GM12891 (cell line): Measurements from ENCODE around the gene GAL3ST1.

Experiments
- DNase-seq: peaks from one replicate; pipeline ENCODE4 v3.0.0; 2011; ENCODE audit warnings: low spot score; ENCODE audit not compliant: insufficient read length
- FAIRE-seq: peaks from 2 replicates; lab custom pipeline; 2011; peaks lifted over from hg19 to GRCh38; lab: Jason Lieb, UNC
- PAX5 ChIP-seq: IDR thresholded peaks from 2 replicates; pipeline ENCODE4 v1.6.1; 2011; ENCODE audit warnings: low read length, moderate library complexity, mild to moderate bottlenecking; ENCODE audit not compliant: insufficient read depth, severe bottlenecking
- POLR2A ChIP-seq: IDR thresholded peaks from 2 replicates; pipeline ENCODE4 v1.6.1; 2011; ENCODE audit warnings: low read depth, low read length, control low read depth
- POLR2AphosphoS5 ChIP-seq: IDR thresholded peaks from 2 replicates; pipeline ENCODE4 v1.6.1; 2011; ENCODE audit warnings: low read depth, low read length, control low read depth
- POU2F2 ChIP-seq: IDR thresholded peaks from 2 replicates; pipeline ENCODE4 v1.6.1; 2011; ENCODE audit warnings: low read depth, mild to moderate bottlenecking, control low read depth, low read length, moderate library complexity
- SPI1 ChIP-seq: IDR thresholded peaks from 2 replicates; pipeline ENCODE4 v1.6.1; 2011; ENCODE audit warnings: low read depth, low read length, control low read depth
- TAF1 ChIP-seq: IDR thresholded peaks from 2 replicates; pipeline ENCODE4 v1.6.1; 2011; ENCODE audit warnings: low read depth, low read length, control low read depth

Gene GAL3ST1

GRCh38 chr22:30539368-30539767 lies 35.1 kb downstream of the GAL3ST1 start:
- FAIRE-seq: no peak
- TF ChIP-seq TAF1: no peak
- no peak for TF ChIP-seq POU2F2
- no peak for TF ChIP-seq SPI1
- TF ChIP-seq POLR2A: no peak
- no peak for TF ChIP-seq PAX5
- TF ChIP-seq POLR2AphosphoS5: no peak
- DNase-seq: no peak

- TF ChIP-seq POLR2AphosphoS5 (no peak), POU2F2 (no peak), PAX5 (no peak), TAF1 (no peak), POLR2A (no peak), SPI1 (no peak)
- no peak for FAIRE-seq
- no peak for DNase-seq
These were observed 36.2 kb downstream of the GAL3ST1 start for GRCh38 chr22:30538280-30538679.

GRCh38 chr22:30537083-30537731 lies 37.3 kb downstream of the GAL3ST1 start:
- FAIRE-seq: no peak
- no peak for TF ChIP-seq POLR2AphosphoS5
- no peak for TF ChIP-seq POLR2A
- no peak for TF ChIP-seq TAF1
- TF ChIP-seq PAX5: no peak
- no peak for TF ChIP-seq POU2F2
- no peak for TF ChIP-seq SPI1
- DNase-seq: no peak

- FAIRE-seq: no peak
- no peak for DNase-seq
- TF ChIP-seq POLR2A (no peak), TAF1 (no peak)
These were observed 39.3 kb downstream of the GAL3ST1 start for GRCh38 chr22:30535182-30535581.

- DNase-seq (no peak), FAIRE-seq (no peak)
- no peak for TF ChIP-seq SPI1
- TF ChIP-seq PAX5: no peak
These were observed 42.5 kb downstream of the GAL3ST1 start for GRCh38 chr22:30531651-30532608.

GRCh38 chr22:30526656-30527055 lies 47.8 kb downstream of the GAL3ST1 start:
- no peak for FAIRE-seq
- TF ChIP-seq SPI1: no peak
- no peak for TF ChIP-seq POU2F2
- no peak for TF ChIP-seq TAF1
- no peak for TF ChIP-seq POLR2A
- no peak for TF ChIP-seq PAX5
- no peak for TF ChIP-seq POLR2AphosphoS5
- no peak for DNase-seq

- DNase-seq (no peak), FAIRE-seq (no peak)
- TF ChIP-seq PAX5: no peak
- TF ChIP-seq SPI1: no peak
- no peak for TF ChIP-seq POLR2AphosphoS5
- no peak for TF ChIP-seq TAF1
- TF ChIP-seq POU2F2: no peak
- no peak for TF ChIP-seq POLR2A
These were observed 50.6 kb downstream of the GAL3ST1 start for GRCh38 chr22:30523646-30524489.

- TF ChIP-seq POU2F2 (no peak), POLR2AphosphoS5 (no peak), SPI1 (no peak), POLR2A (no peak), PAX5 (no peak), TAF1 (no peak)
- DNase-seq (no peak), FAIRE-seq (no peak)
These were observed 52.9 kb downstream of the GAL3ST1 start for GRCh38 chr22:30521368-30522156.
